ENCODE data around the gene KCNH4.

GRCh38 chr17:42146911-42147607, 33.9 kb downstream of the KCNH4 start:
- TF ChIP-seq CTCF (conservative IDR thresholded peaks at IDR 0.05; ENCODE audit: low read depth, low read length), result no peak
- TF ChIP-seq EZH2 (IDR thresholded peaks at IDR 0.05; ENCODE audit: borderline replicate concordance, low read depth, low read length, poor library complexity, severe bottlenecking), result no peak
